OCI-LY7 (cell line): Measurements from ENCODE around the gene TWSG1. TPM values are rescaled to one million over a fixed set of nuclear protein-coding genes. Genes with fewer than 3 reads are reported as not detected.
A peak's percentile ranks its signal among the peaks of the same experiment; 100 is the strongest.

Experiments
- BruUV-seq: library from RNA; stranded (reverse); fragments of 400-500 nt; replicated peaks from 2 replicates; lab custom pipeline; 2021; lab: Mats Ljungman, UMichigan
- CTCF ChIA-PET: fragments of 300-600 bp; sonication (Branson Sonifier 250); formaldehyde crosslinking; loops from one replicate; lab custom pipeline; 2022; ENCODE audit warnings: antibody characterized with exemption; ENCODE audit not compliant: unreplicated experiment; lab: Charles Lee
- POLR2A ChIA-PET: fragments of 300-600 bp; sonication (Branson Sonifier 250); formaldehyde crosslinking; loops from one replicate; lab custom pipeline; 2022; ENCODE audit warnings: antibody characterized with exemption; lab: Charles Lee
- DNase-seq: peaks from one replicate; pipeline ENCODE4 v3.0.0-alpha.2; 2015; ENCODE audit warnings: low spot score
- H2AFZ ChIP-seq: fragments of 200-600 bp; sonication (generic), shearing (Covaris generic); 2 replicates; pipeline ENCODE4 v1.6.1; 2014; ENCODE audit warnings: mild to moderate bottlenecking, antibody characterized with exemption, low read length, moderate library complexity
- H3K27ac ChIP-seq: fragments of 200-600 bp; sonication (generic); 2 replicates; pipeline ENCODE4 v1.5.1; 2014; ENCODE audit warnings: mixed run types, low read depth, mild to moderate bottlenecking, moderate library complexity, low read length, inconsistent platforms; ENCODE audit not compliant: poor library complexity, severe bottlenecking
- H3K36me3 ChIP-seq: fragments of 200-600 bp; sonication (generic); 2 replicates; pipeline ENCODE4 v1.6.1; 2014; ENCODE audit warnings: mild to moderate bottlenecking, antibody characterized with exemption, low read length, moderate library complexity, mixed read lengths; ENCODE audit not compliant: insufficient read depth
- H3K4me1 ChIP-seq: fragments of 200-600 bp; sonication (generic); 2 replicates; pipeline ENCODE4 v1.5.1; 2014; ENCODE audit warnings: mild to moderate bottlenecking, low read length; ENCODE audit not compliant: insufficient read depth, poor library complexity, severe bottlenecking
- H3K4me2 ChIP-seq: fragments of 200-600 bp; sonication (generic); 2 replicates; pipeline ENCODE4 v1.6.1; 2014; ENCODE audit warnings: mild to moderate bottlenecking, low read length
- H3K4me3 ChIP-seq: fragments of 200-600 bp; sonication (generic); 2 replicates; pipeline ENCODE4 v1.5.1; 2014; ENCODE audit warnings: mild to moderate bottlenecking, low read depth, low read length; ENCODE audit not compliant: poor library complexity, severe bottlenecking
- H3K79me2 ChIP-seq: fragments of 200-600 bp; sonication (generic); 2 replicates; pipeline ENCODE4 v1.6.1; 2016; ENCODE audit warnings: low read depth, mild to moderate bottlenecking, low read length, moderate library complexity, mixed read lengths; ENCODE audit not compliant: insufficient read depth
- H3K9me2 ChIP-seq: fragments of 200-600 bp; sonication (generic); 2 replicates; pipeline ENCODE4 v1.6.1; 2016; ENCODE audit warnings: mild to moderate bottlenecking, low read length, mixed read lengths; ENCODE audit not compliant: insufficient read depth
- H3K9me3 ChIP-seq: fragments of 200-600 bp; sonication (generic); 2 replicates; pipeline ENCODE4 v1.6.1; 2014; ENCODE audit warnings: mild to moderate bottlenecking, mixed run types, low read length, mixed read lengths
- H4K20me1 ChIP-seq: fragments of 200-600 bp; sonication (generic); 2 replicates; pipeline ENCODE4 v1.6.1; 2014; ENCODE audit warnings: mild to moderate bottlenecking, antibody characterized with exemption, low read length, moderate library complexity, mixed read lengths; ENCODE audit not compliant: insufficient read depth
- CTCF ChIP-seq: fragments of 200-600 bp; sonication (generic); conservative IDR thresholded peaks from 2 replicates; pipeline ENCODE4 v1.5.1; 2014; ENCODE audit warnings: mild to moderate bottlenecking, antibody characterized with exemption, low read length, moderate library complexity, mixed read lengths
- EZH2phosphoT487 ChIP-seq: fragments of 200-600 bp; sonication (generic); IDR thresholded peaks from 2 replicates; pipeline ENCODE4 v1.6.1; 2018; ENCODE audit warnings: low read depth, borderline replicate concordance, mild to moderate bottlenecking, mixed run types, antibody characterized with exemption, low read length, moderate library complexity, mixed read lengths
- intact Hi-C: fragments of 100-400 bp; cut with micrococcal nuclease; formaldehyde crosslinking; loops from one replicate; pipeline ENCODE4 v1.10.0; 2022; ENCODE audit not compliant: unreplicated experiment
- total RNA-seq, 2 experiments: library from RNA; depleted of rRNA in 1 of 2; stranded (reverse); fragments of >200 nt in 1 of 2; shearing (Covaris generic) in 1 of 2; gene quantifications; 2 replicates each; pipeline ENCODE4 v1.2.3, GENCODE V29; 2014 to 2022

The TWSG1 gene
- total RNA-seq, 2 experiments from 2014 or later = 7.5 to 10.9 TPM

DNA sequence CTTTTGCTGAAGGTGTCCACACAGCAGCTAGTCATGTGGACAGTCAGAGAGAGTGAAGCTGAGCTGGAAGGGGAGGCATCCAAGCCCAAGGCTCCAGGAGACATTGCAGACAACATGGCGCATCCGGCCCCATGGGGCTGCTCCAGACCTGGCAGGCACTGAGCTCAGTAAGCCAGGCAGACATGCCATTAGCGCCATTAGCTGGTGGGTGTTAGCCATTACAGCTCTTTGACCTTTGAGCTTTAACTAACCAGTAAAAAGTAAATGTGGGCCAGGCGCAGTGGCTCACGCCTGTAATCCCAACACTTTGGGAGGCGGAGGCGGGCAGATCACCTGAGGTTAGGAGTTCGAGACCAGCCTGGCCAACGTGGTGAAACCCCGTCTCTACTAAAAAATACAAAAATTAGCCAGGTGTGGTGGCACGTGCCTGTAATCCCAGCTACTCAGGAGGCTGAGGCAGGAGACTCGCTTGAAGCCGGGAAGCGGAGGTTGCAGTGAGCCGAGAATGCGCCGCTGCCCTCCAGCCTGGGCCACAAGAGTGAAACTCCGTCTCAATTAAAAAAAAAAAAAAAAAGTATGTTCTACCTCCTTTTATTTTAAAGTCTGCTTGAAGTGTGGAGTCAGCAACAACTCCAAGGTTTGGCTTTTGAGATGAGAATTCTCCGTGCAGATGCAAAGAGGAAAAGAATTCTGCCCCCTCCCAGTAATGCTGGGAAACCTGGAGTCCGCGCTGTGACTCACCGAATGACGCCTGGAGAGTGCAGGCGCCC, 69.4 kb downstream of the TWSG1 start:
- Histone ChIP-seq H4K20me1 (no peaks in the 10 kb centered on the region), H2AFZ (no peak overlapping the region), H3K9me2 (no peaks in the 10 kb centered on the region), H3K36me3 (no peaks in the 10 kb centered on the region), H3K9me3 (peaks cover 10% of the 10 kb centered on the region; the same call in 1 of the 2 replicates), H3K4me1 (no peaks in the 10 kb centered on the region), H3K27ac (no peak overlapping the region), H3K79me2 (no peaks in the 10 kb centered on the region), H3K4me2 (peak overlapping the region; percentile 10; the same call in 1 of the 2 replicates), H3K4me3 (no peak overlapping the region)
- ChIA-PET CTCF (no interaction called here), POLR2A (no interaction called here)
- DNase-seq = no peak
- no TSS peak for BruUV-seq
- TF ChIP-seq CTCF = no peak
- no peak for TF ChIP-seq EZH2phosphoT487
- intact Hi-C loops = no loop called here

- H2AFZ ChIP-seq = no peak overlapping the region
- H4K20me1 ChIP-seq = no peaks in the 10 kb centered on the region
- peaks cover 10% of the 10 kb centered on the region; the same call in 1 of the 2 replicates for H3K9me3 ChIP-seq
- peak overlapping the region; percentile 10; the same call in 1 of the 2 replicates for H3K4me2 ChIP-seq
- no peaks in the 10 kb centered on the region for H3K36me3 ChIP-seq
- H3K4me1 ChIP-seq = no peaks in the 10 kb centered on the region
- POLR2A ChIA-PET = no interaction called here
- no TSS peak for BruUV-seq
- TF ChIP-seq CTCF (no peak), EZH2phosphoT487 (no peak)
- no peak for DNase-seq
- H3K4me3 ChIP-seq = no peak overlapping the region
- H3K79me2 ChIP-seq = no peaks in the 10 kb centered on the region
- CTCF ChIA-PET = no interaction called here
- no peaks in the 10 kb centered on the region for H3K9me2 ChIP-seq
- intact Hi-C loops = no loop called here
- no peak overlapping the region for H3K27ac ChIP-seq
Observed at GRCh38 chr18:9404565-9405060, 70.0 kb downstream of the TWSG1 start.

DNA sequence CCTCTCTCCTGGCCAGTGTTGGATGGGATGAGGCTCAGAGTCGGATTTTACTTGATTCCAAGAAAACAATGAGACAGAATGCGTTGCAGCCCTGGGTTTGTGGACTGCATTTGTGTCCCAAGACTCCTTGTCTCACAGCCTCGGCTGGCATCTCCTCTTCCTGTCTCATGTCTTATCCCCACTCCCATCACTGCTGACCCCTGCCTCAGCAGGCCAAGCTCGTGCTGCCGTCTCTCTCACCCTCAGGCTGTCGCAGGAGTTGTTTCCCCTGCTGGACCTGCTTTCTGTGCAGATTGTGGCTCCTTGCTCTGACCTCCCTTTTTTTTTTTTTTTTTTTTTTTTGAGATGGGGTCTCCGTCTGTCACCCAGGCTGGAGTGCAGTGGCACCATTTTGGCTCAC, 70.6 kb downstream of the TWSG1 start:
- Histone ChIP-seq H3K27ac (no peak overlapping the region), H4K20me1 (no peaks in the 10 kb centered on the region), H3K4me2 (no peak overlapping the region), H3K4me1 (no peaks in the 10 kb centered on the region), H3K4me3 (no peak overlapping the region), H2AFZ (no peak overlapping the region), H3K79me2 (no peaks in the 10 kb centered on the region), H3K36me3 (no peaks in the 10 kb centered on the region), H3K9me2 (no peaks in the 10 kb centered on the region), H3K9me3 (peaks cover 15% of the 10 kb centered on the region; the same call in 1 of the 2 replicates)
- BruUV-seq = no TSS peak
- CTCF ChIA-PET = no interaction called here
- intact Hi-C loops = no loop called here
- no peak for DNase-seq
- no peak for TF ChIP-seq CTCF
- no peak for TF ChIP-seq EZH2phosphoT487
- POLR2A ChIA-PET = interaction anchor here (0.7 kb wide), 1 partner anchor 305 kb away, joined by 3 read pairs; no protein-coding TSS in a partner anchor
